ENCODE data around the gene DMAC2.
"Not testable (repeated sequence)": the region's sequence is repeated elsewhere in the genome, so short reads cannot be mapped to it uniquely, and the experiment has no call there.

Gene DMAC2

DNA sequence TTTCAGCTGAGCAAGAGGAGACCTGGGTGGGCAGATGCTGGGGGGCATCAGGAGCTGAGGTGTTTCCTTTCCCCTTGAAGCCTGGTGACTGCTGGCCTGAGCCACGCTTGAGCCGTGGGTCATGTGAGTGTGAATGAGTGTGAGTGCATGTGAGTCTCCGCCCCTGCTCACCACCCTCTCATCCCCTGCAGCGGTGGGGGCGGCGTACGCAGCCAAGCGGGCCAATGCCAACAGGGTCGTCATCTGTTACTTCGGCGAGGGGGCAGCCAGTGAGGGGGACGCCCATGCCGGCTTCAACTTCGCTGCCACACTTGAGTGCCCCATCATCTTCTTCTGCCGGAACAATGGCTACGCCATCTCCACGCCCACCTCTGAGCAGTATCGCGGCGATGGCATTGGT, 17.7 kb downstream of the DMAC2 start:
- no peak for DNase-seq

DNA sequence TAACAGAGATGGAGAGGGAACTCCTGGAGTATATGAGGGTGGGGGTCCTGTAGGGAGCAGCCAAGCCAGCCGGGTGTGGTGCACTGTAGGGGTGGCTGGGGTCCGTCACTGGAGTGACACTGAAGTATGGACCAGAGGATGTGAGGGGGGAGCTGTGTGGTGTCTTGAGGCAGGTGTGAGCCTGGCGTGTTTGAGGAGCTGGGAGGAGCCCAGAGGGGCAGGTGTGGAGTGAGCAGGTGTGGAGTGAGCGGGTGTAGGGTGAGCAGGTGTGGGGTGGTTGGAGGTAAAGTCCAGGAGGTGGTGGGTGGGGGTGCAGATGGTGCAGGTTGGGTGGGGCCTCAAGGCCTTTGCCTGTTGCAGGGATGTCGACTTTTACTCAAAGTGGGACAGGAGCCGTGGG, 18.4 kb downstream of the DMAC2 start:
- DNase-seq: no peak

DNA sequence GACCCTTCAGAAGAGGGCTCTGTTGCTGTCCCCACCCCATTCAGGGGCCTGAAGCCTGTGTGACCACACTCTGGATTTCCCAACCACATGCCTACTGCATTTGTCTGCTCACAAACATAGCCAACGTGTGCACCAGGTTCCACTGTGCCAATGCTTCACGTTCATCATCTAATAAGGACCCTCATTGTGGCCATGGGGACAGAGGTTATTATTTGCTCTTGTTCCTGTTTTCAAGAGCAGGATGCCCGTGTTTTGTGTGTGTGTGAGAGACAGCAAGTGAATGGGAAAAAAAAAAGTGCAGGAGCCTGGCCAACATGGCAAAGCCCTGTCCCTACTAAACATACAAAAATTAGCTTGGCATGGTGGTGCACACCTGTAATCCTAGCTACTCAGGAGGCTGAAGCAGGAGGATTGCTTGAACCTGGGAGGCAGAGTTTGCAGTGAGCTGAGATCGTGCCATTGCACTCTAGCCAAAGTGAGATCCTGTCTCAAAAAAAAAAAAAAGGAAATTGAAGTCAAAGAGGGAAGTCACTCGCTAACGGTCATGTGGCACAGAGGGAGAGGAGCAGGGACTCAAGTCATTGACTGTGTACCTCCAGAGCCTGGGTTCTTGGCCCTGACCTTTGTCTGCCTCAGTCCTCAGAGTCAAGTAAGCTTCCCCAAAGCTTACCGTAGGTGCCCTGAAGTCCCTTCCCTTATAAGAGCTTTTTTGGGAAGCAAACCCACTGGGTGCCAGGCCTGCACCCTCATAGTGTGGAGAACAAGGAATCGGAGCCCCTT, 19.4 kb downstream of the DMAC2 start:
- DNase-seq: no peak

DNA sequence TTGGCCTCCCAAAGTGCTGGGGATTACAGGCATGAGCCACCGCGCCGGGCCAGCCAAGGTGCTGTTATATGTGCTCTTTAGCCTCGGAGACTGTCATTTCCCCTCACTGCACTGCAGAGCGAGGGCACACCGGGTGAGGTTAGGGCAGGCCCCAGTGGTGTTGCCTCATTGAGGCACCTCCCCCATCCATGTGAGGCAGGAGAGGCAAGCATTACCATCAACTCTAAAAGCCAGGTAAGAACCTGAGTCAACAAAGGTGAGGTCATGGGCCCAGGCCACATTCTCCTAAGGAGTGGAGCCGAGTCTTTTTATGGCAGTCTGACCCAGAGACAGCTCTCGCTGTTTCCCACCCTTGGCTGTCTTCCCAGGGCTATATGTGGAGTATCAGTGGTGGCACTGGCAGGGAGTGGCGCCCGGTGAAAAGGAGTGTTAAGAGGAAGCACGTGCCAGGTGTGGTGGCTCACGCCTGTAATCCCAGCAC, 23.5 kb downstream of the DMAC2 start:
- no peak for DNase-seq

DNA sequence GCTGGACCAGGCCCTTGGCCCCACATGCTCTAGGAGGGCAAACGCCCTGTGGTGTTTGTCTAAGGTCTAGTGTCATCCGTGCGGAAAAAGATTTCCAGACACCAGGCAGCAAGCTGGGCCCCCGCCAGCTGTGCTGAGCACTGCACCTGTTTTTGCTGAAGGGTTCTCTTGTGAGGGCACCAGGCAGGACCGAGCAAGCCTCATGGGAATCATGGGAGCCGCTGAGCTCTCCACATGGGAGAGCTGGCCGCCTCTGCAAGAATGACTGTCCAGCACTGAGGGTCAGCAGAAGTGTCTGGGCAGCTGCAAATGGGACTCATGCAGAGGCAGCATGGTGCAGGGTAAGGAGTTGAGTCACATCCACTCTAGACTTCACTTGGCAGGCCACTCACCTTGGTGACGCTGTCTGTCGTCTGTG, 24.5 kb downstream of the DMAC2 start:
- DNase-seq: no peak

DNA sequence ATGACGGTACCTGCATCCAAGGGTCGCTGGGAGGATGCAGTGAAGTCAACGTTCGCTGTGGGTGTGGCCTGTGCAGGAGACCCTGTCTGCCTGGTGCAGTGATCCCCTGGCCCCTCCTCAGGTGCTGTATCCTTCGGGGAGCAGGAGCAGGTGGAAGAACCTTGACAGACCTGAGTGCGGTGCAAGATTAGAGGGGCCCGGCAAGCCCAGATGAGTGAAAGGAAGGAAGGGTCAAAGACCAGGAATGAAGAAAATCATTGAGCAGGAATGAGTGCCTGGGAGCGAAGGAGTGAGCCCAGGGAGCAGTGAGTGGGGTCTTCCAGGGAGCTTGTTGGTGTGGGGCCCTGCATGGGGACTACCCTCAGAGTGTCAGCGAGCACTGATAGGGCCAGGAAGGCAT, 25.3 kb downstream of the DMAC2 start:
- DNase-seq: no peak

DNA sequence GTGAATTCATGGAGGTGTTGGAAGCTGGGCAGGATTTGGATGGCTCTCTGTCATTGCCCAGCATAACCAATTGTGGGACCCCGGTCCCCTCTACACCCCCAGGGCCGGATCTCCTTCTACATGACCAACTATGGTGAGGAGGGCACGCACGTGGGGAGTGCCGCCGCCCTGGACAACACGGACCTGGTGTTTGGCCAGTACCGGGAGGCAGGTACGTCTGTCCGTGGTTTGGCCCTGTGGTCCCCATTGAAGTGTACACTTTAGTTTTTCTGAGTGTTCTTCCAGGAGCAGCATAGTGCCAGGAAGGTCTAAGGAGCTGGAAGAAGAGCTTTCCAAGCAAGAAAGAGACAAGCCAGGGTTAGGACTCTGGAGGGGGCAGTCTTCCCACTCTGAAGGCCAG, 25.8 kb downstream of the DMAC2 start:
- DNase-seq: no peak

DNA sequence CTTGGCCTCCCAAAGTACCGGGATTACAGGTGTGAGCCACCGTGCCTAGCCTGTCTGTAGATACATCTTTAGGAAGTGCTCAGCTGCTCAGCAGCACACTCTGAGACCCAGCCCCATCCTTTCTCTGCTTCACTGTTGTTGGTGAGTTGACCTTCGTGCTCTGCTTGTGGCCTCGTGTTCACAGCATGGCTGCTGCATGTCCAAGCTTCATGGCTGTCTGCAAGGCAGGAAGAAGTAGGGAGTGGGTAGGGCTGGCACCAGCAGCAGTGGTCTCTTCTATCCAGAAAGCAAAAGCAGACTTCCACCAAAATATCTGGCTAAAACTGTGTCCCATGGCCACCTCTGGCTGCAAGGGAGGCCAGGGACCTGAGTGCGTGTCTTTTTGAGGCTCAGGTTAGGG, 26.8 kb downstream of the DMAC2 start:
- no peak for DNase-seq

DNA sequence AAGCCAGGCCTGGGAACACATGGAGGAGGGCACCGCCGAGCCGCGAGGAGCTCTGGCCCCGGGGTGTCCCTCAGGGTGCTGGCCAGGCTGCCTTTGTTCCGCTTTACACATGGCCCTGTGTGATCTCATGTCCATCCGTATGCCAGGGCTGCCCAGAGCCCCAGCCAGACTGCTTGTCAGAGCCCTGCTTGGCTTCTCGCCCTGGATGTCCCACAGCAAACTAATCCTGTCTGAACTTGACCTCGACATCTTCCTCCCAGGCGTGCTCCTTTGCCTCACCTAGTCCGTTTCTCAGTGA, 27.8 kb downstream of the DMAC2 start:
- no peak for DNase-seq

DNA sequence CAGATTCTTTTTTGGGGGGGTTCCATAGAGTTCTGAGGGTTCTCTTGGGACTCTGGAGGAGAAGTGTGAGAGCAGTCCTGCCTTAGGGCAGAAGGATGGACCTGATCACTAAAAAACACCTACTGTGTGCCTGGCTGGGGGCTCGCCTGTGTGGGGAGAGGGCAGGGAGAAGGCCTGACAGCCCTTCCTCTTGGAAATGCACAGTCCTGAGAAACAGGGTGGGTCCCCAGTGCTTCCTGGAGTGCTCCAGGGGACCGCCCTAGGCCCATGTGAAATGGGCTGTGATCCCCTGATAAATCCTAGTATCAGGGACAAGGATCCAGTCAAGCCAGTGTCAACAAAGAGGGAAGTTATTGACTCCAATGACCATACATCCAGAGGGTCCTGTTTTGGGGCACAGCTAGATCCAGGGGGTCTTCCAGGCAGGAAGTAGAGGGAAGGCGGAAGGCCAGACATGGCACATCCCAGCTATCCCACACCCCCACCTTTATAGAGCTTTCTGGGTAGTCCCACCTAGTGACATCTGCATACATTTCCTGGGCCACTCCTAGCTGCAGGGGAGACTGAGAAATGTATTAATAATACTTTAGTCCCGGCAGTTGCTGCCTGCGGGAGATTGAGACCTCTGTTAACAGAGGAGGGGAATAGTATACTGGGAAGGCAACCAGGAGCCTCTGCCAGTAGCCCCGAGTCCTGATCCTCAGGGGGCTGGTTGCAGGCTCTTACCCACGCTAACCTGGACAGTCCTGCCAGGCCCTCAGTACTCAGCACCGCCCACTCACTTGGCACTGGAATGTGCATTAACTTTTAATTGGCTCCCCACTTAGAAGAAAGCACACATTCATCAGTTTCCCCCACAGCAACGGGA, 28.4 kb downstream of the DMAC2 start:
- DNase-seq: no peak

DNA sequence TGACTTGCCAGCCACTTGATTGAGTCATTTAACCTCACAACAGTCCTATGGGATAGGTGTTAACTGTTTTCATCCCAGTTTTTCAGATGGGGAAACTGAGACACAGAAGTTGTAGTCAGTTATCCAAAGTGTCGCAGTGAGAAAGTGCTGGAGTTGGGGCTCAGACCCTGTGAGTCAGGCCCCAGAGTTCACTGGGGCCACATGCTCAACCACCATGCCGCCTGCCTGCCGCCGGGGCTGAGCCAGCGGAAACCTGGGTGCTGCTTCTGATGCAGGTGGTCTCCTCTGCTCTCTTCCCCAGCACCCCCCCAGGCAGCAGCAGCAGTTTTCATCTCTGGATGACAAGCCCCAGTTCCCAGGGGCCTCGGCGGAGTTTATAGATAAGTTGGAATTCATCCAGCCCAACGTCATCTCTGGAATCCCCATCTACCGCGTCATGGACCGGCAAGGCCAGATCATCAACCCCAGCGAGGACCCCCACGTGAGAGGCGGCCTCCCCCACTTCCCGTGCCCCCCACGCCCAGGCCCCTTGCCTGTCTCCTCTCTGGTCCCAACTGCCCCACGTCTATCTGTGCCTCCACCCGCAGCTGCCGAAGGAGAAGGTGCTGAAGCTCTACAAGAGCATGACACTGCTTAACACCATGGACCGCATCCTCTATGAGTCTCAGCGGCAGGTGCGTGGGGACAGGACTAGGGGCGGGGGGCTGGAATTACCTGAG, 29.2 kb downstream of the DMAC2 start:
- no peak for DNase-seq

DNA sequence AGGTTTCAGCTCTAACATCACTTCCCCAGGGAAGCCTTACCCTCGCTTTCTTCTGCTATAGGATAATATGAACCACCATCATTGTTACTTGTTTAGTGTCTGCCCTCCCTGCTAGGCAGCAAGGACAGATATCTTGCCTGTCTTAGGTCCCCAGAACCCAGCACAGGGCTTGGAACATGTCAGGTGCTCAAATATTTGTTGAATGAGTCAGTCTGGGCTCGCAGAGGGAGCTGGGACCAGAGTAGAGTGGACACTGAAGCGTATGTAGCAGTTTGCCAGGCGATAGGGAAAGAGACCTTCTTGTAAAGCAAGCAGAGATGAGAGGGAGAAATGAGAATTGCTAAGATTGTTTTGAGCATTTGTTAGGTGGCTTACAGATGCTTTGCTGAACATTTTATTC, 30.4 kb downstream of the DMAC2 start:
- DNase-seq: no peak

DNA sequence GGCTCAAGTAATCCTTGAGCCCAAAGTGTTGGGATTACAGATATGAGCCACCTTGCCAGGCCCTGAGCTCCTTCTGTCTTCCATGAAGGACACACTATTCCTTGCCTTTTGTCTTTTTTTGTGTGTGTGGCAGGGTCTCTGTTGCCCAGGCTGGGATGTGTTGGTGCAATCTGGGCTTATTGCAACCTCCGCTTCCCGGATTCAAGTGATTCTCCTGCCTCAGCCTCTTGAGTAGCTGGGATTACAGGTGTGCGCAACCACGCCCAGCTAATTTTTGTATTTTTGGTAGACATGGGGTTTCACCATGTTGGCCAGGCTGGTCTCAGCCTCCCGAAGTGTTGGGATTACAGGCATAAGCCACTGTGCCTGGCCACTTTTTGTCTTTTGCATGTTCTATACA, 30.9 kb downstream of the DMAC2 start:
- DNase-seq: not testable (repeated sequence)

DNA sequence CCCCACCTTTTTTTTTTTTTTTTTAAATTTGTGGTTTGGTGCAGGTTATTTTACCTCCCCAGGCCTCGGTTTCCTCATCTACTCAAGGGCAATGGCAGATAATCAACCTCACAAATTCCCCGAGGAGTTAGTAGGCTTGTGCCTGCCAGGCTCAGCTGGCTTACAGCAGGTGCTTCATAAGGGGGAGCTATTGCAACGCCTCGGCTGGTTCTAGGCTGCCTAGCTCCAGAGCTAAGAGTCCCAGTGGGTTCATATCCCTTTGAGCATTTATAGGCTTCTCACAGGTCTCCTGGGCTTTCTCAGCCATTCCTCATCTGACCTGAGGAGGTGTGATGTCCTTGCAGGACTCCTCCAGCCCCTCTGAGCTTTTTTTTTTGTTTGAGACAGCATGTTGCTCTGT, 31.5 kb downstream of the DMAC2 start:
- DNase-seq: no peak

DNA sequence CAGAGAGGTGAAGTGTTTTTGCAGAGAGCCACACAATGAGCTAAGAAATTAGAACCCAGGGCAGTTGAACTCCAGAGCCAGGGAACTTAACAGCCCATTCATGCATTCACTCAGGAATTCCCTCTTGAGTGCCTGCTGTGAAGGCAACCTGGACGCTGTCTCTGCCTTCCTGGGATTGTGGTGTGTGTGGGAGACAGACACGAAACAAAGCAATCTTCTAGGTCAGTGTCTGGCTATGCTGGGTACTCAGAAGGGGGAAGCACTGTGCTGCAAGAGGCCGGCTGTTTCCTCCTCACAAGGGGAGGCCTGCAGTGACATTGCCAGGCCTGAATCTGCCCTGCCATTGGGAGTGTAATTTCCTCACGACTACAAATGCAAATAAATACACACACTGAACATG, 32.4 kb downstream of the DMAC2 start:
- DNase-seq: no peak

DNA sequence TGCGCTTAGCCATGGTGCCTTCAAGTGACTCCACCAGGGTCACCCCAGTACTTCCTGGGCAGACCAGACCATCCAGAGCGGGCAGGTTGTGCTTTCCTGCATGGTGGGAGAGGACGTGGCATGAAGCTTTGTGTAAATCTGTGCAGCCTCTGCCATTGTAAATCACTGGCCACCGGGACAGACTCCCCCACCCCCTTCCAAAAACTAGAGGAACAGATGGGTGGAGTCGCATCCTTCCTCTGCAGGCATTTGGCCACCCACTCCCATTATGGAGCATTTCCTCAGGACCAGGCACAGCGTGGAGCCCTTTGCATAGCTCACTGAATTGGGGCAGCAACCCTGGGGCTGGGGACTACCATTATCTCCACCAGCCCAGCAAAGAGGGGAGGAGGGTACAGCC, 33.9 kb downstream of the DMAC2 start:
- DNase-seq: no peak

DNA sequence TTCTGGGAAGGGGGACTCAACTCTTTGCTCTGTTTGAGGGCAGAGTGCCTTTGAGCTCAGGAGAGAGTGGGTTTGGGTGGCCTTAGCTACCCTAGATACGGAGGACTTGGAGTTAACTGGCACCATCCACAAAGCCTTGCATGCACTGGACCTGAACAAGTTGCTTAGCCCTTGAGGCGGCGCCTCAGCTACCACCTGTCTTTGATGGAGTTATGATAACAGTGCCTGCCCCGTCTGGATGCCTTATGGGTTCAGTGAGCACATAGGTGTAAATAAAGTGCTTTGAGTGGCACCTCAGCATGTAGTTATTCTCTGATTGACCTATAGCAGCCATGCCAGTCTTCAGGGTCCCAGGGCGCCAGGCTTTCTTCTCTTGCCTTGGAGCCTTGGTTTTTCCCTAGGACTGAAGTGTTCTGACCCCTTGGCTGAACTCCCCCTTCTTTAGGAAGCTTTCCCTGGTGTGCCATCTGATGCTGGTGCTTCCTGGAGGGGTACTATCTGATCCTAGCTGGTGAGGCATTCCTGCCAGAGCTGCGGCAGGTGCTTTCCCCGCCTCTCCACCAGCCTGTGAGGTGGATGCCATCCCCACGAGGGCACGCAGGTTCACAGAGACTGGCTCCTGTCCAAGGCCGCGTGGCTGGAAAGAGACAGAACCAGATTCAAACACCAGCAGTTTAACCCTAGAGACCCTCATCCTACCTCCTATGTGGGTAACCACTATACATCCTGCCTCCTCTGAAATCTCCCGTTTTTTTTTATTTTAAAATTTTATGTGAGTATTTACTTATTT, 36.3 kb downstream of the DMAC2 start:
- no peak for DNase-seq

DNA sequence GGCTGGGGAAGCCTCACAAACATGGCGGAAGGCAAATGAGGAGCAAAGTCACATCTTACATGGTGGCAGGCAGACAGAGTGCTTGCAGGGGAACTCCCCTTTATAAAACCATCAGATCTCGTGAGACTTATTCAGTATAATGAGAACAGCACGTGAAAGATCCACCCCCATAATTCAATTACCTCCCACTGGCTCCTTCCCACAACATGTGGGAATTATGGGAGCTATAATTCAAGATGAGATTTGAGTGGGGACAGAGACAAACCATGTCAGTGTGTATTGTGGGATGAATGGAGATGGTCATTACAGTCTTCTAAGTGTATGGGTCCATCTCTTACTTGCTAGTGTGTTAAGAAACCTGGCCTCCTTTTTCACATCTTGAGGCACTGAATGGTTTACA, 37.7 kb downstream of the DMAC2 start:
- DNase-seq: no peak

DNA sequence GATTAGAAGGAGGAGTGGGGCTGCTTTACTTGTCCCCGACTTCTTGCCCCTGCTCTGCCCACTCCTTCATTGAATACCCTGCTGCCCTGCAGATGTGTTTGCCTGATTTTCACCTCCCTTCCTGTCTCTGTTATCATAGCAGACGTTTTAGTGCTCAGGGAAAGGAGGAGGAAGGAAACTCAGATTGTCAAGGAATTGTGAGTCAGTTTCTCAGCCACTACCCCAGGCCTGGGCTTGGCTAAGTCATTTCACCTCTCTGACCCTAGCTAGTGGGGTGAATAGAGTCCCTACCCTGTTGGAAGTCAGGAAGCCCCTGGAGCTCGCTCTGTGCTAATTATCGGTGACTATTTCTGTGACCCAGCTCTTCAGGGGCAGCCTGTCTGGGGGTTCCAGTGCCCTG, 38.2 kb downstream of the DMAC2 start:
- DNase-seq: no peak

DNA sequence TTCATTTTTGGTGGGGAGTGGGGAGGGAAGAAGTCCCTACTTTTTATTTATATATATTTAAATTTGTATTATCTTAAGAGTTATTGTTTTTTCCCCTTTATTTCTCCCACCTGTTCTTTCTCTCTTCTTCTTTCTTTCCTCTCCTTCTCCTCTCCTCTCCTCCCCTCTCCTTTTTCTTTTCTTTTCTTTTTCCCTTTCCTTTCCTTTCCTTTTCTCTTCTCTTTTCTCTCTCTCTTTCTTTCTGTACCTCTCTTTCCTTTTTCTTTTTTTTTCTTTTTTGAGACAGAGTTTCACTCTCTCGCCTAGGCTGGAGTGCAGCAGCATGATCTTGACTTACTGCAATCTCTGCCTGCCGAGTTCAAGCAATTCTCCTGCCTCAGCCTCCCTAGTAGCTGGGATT, 40.2 kb downstream of the DMAC2 start:
- DNase-seq: no peak

DNA sequence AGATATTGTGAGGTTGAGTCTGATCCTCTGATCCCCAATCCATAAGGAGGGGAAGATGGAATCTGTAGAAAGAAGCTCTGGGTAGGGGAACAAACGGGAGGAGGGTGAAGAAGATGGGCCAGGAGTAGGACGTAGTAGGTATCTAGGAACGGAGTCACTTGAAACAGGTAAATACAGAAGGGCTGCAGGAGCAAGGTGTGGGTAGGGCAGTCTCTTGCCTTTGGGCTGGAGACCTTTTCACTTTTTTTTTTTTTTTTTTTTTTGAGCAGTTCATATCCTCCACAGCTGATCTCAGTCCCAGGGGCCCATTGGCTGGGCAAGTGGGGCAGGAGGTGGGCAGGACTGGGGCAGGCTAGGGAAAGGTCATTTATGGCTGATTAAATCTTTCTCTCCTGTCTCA, 40.6 kb downstream of the DMAC2 start:
- no peak for DNase-seq

DNA sequence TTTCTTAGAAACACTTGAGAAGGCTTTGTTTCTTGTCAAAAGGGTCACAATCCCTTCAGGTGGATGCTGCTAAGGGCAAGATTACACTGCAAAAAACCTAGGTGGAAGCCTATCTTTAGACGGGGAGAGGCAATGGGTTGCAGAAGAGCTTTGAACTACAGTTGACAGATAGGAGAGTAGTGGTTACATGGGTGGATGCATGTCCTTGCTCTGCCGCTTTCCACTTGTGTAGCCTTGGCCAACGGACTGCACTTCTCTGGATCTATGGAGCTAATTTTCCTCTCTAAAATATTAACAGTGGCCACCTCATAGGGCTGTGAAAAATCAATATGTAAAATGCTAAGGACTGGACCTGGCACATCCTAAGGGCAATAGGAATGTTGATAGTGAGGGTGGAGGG, 41.1 kb downstream of the DMAC2 start:
- DNase-seq: no peak

DNA sequence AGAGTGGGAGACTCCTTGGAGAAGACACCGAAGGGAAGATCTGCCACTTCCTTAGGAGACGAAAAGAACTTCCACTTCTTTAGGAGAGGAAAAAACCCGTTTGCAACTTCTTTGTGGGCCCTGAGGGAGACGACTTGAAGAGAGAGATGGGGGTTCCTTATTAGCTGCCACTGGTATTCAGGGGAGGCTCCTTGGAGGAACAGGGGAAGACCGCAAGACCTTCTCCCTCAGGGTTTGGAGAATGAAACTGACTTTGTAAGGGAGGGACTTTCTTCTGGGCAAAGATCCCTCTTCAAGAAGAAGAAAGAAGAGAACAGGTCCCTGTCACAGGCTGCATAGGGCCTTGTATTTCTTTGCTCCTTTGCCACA, 41.7 kb downstream of the DMAC2 start:
- no peak for DNase-seq
